MCF 10A (cell line): ENCODE measurements around the gene PRRC2B. TPM values are rescaled to one million over a fixed set of nuclear protein-coding genes. Genes with fewer than 3 reads are reported as not detected.

Source experiments
- BruUV-seq: library from RNA; stranded (reverse); fragments of 400-500 nt; replicated peaks from 2 replicates; lab custom pipeline; 2021; lab: Mats Ljungman, UMichigan
- CTCF ChIA-PET: fragments of 300-600 bp; sonication (Branson Sonifier 250); formaldehyde crosslinking; extraction: SDS; loops from one replicate; lab custom pipeline; 2021; ENCODE audit warnings: antibody characterized with exemption, inconsistent platforms; lab: Yijun Ruan, JAX
- POLR2A ChIA-PET: fragments of 300-600, 350-650 bp; sonication (Branson Sonifier 250); formaldehyde crosslinking; extraction: SDS; loops from one replicate; lab custom pipeline; 2020; ENCODE audit warnings: antibody characterized with exemption, inconsistent platforms; lab: Yijun Ruan, JAX
- DNase-seq: peaks from one replicate; pipeline ENCODE4 v3.0.0-alpha.2; 2018; ENCODE audit not compliant: unreplicated experiment
- H3K27ac Mint-ChIP-seq: one replicate; pipeline ENCODE4 v1.8.0; 2022; ENCODE audit warnings: mild to moderate bottlenecking, low read depth, mixed read lengths; ENCODE audit not compliant: unreplicated experiment
- H3K27me3 Mint-ChIP-seq: one replicate; pipeline ENCODE4 v1.8.0; 2022; ENCODE audit warnings: mixed read lengths; ENCODE audit not compliant: insufficient read depth, unreplicated experiment
- H3K36me3 Mint-ChIP-seq: one replicate; pipeline ENCODE4 v1.8.0; 2022; ENCODE audit warnings: mild to moderate bottlenecking, moderate library complexity, mixed read lengths; ENCODE audit not compliant: insufficient read depth, unreplicated experiment
- H3K4me1 Mint-ChIP-seq: one replicate; pipeline ENCODE4 v1.8.0; 2022; ENCODE audit warnings: mixed read lengths; ENCODE audit not compliant: insufficient read depth, unreplicated experiment
- H3K4me3 Mint-ChIP-seq: one replicate; pipeline ENCODE4 v1.8.0; 2022; ENCODE audit warnings: mild to moderate bottlenecking, moderate library complexity, mixed read lengths; ENCODE audit not compliant: unreplicated experiment
- H3K9me3 Mint-ChIP-seq: one replicate; pipeline ENCODE4 v1.8.0; 2022; ENCODE audit warnings: mixed read lengths; ENCODE audit not compliant: unreplicated experiment
- intact Hi-C: fragments of 100-400 bp; cut with micrococcal nuclease; formaldehyde crosslinking; loops from 2 replicates; pipeline ENCODE4 v1.14.1; 2022
- total RNA-seq: library from RNA; stranded (reverse); gene quantifications from 2 replicates; pipeline ENCODE4 v1.2.3, GENCODE V29; 2022
- TF ChIP-seq, protein P1 (sequence below): fragments of 200-600 bp; IDR thresholded peaks from one replicate; pipeline ENCODE4 v1.8.0; 2022; ENCODE audit warnings: antibody characterized with exemption, mild to moderate bottlenecking; ENCODE audit not compliant: unreplicated experiment

The PRRC2B gene
- total RNA-seq, 1 experiment from 2014 or later: 186 TPM

DNA sequence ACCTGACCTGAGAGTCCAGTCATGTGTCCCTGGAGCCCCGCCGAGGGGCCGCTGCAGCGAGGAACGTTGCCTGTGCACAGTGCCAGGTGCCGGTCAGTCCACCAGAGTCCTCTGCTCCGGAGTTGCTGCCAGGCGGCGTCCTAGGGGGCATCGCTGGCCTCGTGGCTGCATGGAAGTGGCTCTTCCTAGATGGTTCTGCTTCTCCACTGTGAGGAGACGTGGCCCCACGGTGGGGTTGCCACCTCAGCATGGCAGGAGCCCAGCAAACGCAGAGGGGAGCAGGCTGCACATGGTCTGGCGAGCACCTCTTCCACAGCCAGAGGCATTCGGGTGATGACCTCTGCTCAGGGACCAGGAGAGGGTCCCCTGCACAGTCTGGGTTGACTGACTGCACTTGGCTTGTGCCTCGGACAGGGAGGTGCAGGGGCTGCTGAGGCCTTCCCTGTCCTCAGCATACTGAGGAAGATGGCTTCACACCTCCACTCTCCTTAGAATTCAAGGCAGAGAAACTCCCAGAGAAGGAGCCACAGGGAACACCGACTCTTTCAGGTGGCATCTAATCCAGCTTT is 83.0 kb downstream of the PRRC2B start:
- DNase-seq: no peak
- no peak overlapping the region for H3K27ac Mint-ChIP-seq
- peaks cover 99% of the 10 kb centered on the region for H3K36me3 Mint-ChIP-seq
- H3K9me3 Mint-ChIP-seq: no peaks in the 10 kb centered on the region
- H3K27me3 Mint-ChIP-seq: no peaks in the 10 kb centered on the region
- intact Hi-C loops: no loop called here
- BruUV-seq: no TSS peak
- POLR2A ChIA-PET: no interaction called here
- no peaks in the 10 kb centered on the region for H3K4me1 Mint-ChIP-seq
- no peak overlapping the region for H3K4me3 Mint-ChIP-seq
- TF ChIP-seq, protein P1, sequence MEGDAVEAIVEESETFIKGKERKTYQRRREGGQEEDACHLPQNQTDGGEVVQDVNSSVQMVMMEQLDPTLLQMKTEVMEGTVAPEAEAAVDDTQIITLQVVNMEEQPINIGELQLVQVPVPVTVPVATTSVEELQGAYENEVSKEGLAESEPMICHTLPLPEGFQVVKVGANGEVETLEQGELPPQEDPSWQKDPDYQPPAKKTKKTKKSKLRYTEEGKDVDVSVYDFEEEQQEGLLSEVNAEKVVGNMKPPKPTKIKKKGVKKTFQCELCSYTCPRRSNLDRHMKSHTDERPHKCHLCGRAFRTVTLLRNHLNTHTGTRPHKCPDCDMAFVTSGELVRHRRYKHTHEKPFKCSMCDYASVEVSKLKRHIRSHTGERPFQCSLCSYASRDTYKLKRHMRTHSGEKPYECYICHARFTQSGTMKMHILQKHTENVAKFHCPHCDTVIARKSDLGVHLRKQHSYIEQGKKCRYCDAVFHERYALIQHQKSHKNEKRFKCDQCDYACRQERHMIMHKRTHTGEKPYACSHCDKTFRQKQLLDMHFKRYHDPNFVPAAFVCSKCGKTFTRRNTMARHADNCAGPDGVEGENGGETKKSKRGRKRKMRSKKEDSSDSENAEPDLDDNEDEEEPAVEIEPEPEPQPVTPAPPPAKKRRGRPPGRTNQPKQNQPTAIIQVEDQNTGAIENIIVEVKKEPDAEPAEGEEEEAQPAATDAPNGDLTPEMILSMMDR: no peak
- CTCF ChIA-PET: interaction anchor here (0.6 to 3.7 kb wide), 3 partner anchors 127 to 692 kb away, joined by 3 to 24 read pairs (median 3); no protein-coding TSS in a partner anchor

DNA sequence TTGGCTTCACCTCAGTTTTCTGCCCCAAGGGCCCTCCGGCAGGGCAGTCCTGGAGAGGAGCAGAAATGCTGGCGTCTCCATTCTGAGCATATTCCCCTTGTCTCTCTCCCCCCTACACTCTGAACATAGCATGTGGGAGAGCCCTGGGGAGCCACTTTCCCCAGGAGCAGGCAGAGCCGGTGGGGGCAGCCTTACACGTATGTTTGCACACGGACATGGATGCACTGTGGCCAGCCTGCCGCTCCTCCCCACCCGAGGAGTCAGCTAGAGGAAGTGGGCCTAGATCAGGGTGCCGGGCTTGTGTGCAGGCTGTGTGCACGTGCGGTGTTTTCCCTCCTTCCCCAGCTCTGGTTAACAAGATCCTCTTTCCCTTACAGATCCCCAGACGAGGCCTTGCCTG is 83.5 kb downstream of the PRRC2B start:
- Mint-ChIP-seq H3K4me1 (no peaks in the 10 kb centered on the region), H3K27ac (no peak overlapping the region), H3K36me3 (peaks cover 99% of the 10 kb centered on the region), H3K27me3 (no peaks in the 10 kb centered on the region), H3K9me3 (no peaks in the 10 kb centered on the region), H3K4me3 (no peak overlapping the region)
- DNase-seq: no peak
- ChIA-PET POLR2A (no interaction called here), CTCF (interaction anchor here (0.7 to 3.7 kb wide), 2 partner anchors 128 to 263 kb away, joined by 3 to 24 read pairs; no protein-coding TSS in a partner anchor)
- no TSS peak for BruUV-seq
- intact Hi-C loops: no loop called here
- TF ChIP-seq, protein P1: no peak

DNA sequence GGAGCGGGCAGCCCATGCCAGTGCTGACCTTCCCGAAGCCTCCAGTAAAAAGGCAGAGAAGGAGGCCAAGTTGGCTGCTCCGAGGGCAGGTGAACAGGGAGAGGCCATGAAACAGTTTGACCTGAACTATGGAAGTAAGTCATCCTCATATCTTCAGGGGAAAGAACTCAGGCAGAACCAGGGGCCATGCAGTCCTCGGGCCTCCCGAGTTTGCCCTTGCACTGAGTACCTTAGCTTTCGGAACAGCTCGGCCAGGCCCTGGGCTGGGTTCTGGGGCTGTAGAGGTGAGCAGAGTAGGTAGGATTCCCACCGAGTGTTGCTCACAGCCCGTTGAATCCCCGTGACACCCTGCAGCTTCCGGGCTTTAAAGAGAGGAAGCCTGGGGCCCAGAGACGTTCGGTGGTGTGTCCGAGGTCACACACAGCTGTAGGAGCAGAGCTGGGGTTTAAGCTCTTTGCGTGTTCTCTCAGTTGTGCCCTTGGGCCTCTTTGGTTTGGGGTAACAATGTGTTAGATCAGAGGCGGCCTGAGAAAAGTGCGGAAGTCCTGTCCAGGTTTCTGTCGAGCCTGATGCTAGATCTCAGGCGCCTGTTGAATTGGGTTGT is 84.0 kb downstream of the PRRC2B start:
- DNase-seq: no peak
- TF ChIP-seq, protein P1: no peak
- no peaks in the 10 kb centered on the region for H3K27me3 Mint-ChIP-seq
- POLR2A ChIA-PET: no interaction called here
- no peak overlapping the region for H3K4me3 Mint-ChIP-seq
- CTCF ChIA-PET: interaction anchor here (0.6 to 3.7 kb wide), 3 partner anchors 21 to 263 kb away, joined by 3 to 24 read pairs (median 3); no protein-coding TSS in a partner anchor
- no peaks in the 10 kb centered on the region for H3K9me3 Mint-ChIP-seq
- H3K27ac Mint-ChIP-seq: no peak overlapping the region
- H3K4me1 Mint-ChIP-seq: no peaks in the 10 kb centered on the region
- peaks cover 99% of the 10 kb centered on the region for H3K36me3 Mint-ChIP-seq
- no TSS peak for BruUV-seq
- intact Hi-C loops: loop anchor here (1.0 kb wide), 1 partner anchor 128 kb away; no protein-coding TSS in a partner anchor

DNA sequence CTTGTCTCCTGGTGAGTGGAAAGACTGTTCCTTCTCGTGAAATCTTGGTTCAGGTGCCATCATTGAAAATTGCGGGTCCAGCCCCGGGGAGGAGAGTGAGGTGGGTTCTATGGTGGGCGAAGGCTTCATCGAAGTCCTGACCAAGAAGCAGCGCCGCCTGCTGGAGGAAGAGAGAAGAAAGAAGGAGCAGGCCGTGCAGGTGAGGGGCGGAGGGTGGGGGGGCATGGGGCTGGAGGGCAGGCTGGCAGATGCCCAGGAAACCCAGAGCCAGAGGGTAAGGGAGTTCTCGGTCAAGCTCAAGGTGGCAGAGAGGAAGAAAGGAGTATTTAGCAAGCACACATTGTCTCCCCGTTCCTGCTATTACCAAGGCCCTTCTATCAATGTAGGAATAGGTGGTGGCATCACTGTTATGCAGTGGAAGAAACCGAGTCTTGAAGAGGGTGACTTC is 84.6 kb downstream of the PRRC2B start:
- no peak overlapping the region for H3K27ac Mint-ChIP-seq
- intact Hi-C loops: loop anchor here (1.0 kb wide), 1 partner anchor 128 kb away; no protein-coding TSS in a partner anchor

More for the DNA sequence above, 84.6 kb downstream of the PRRC2B start:
- no peak overlapping the region for H3K4me3 Mint-ChIP-seq
- CTCF ChIA-PET: interaction anchor here (0.6 to 3.7 kb wide), 3 partner anchors 9 to 129 kb away, joined by 3 to 24 read pairs (median 3); no protein-coding TSS in a partner anchor
- no TSS peak for BruUV-seq
- POLR2A ChIA-PET: no interaction called here
- no peaks in the 10 kb centered on the region for H3K4me1 Mint-ChIP-seq
- no peaks in the 10 kb centered on the region for H3K9me3 Mint-ChIP-seq
- H3K27me3 Mint-ChIP-seq: no peaks in the 10 kb centered on the region
- peak; percentile 55 for DNase-seq
- TF ChIP-seq, protein P1: peak; percentile 48
- peaks cover 99% of the 10 kb centered on the region for H3K36me3 Mint-ChIP-seq
